GM12873 (cell line): ENCODE results near the gene AQP9.

ENCODE experiments used
- TF ChIP-seq, protein P1 (sequence below): IDR thresholded peaks from 2 replicates; pipeline ENCODE4 v1.5.1; 2012; ENCODE audit warnings: low read depth, mild to moderate bottlenecking, moderate library complexity, low read length, control low read depth; ENCODE audit not compliant: insufficient read depth; ENCODE audit errors: missing control alignments

The AQP9 gene

DNA sequence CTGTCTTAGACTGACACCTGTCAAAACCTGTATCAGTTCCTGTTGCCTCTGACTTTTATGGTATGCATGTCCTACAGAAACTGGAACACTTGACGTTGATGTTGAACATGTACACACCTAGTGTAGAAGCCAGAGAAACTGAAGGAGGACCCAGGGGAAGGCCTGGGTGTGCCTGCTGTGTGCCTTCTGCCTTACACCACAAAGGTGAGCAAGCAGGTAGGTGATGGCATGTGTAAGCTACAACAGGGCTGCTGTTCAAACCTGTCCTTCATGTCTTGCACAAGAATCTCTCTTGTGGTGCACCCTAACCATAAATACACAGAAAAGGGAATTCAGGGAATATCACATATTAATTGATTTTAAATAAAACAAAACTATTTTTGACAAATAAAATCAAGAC lies 13.6 kb upstream of the AQP9 start:
- TF ChIP-seq, protein P1, sequence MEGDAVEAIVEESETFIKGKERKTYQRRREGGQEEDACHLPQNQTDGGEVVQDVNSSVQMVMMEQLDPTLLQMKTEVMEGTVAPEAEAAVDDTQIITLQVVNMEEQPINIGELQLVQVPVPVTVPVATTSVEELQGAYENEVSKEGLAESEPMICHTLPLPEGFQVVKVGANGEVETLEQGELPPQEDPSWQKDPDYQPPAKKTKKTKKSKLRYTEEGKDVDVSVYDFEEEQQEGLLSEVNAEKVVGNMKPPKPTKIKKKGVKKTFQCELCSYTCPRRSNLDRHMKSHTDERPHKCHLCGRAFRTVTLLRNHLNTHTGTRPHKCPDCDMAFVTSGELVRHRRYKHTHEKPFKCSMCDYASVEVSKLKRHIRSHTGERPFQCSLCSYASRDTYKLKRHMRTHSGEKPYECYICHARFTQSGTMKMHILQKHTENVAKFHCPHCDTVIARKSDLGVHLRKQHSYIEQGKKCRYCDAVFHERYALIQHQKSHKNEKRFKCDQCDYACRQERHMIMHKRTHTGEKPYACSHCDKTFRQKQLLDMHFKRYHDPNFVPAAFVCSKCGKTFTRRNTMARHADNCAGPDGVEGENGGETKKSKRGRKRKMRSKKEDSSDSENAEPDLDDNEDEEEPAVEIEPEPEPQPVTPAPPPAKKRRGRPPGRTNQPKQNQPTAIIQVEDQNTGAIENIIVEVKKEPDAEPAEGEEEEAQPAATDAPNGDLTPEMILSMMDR: no peak

DNA sequence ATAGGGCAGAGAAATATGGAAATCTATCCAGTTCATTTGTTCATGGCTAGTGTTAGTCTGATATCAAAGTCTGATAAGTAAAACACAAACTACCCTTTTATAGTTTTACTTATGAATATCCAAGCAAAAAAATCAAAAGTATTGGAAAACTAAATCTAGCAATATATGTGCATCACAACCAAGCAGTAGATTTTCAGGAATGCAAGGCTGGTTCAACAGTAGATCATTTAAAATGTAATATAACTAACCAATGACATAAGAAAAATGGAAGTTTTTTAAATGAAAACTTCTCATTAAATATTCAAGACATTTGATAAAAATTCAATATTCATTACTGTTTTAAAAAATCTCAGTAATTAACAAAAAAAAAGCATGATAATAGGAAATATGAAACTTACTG lies 12.8 kb upstream of the AQP9 start:
- TF ChIP-seq, protein P1: no peak

DNA sequence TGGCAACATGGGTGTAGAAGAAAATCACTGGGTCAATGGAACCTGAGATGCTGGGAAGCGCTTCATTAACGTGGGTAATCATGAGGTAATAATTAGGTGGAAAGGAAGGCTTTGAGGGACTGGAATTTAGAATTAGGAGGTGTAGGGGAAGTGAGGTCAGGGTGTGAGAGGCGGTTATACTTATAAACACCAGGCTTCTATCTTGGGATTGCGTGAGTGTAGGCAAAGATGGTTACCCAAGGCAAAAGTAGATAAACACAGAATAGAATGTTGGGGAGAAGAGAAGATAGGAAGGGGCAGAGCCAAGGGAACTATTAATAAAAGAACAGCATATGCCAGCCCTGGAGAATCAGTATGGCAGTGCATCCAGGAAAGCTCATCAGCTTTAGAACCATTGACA lies 3.3 kb upstream of the AQP9 start:
- TF ChIP-seq, protein P1: no peak

DNA sequence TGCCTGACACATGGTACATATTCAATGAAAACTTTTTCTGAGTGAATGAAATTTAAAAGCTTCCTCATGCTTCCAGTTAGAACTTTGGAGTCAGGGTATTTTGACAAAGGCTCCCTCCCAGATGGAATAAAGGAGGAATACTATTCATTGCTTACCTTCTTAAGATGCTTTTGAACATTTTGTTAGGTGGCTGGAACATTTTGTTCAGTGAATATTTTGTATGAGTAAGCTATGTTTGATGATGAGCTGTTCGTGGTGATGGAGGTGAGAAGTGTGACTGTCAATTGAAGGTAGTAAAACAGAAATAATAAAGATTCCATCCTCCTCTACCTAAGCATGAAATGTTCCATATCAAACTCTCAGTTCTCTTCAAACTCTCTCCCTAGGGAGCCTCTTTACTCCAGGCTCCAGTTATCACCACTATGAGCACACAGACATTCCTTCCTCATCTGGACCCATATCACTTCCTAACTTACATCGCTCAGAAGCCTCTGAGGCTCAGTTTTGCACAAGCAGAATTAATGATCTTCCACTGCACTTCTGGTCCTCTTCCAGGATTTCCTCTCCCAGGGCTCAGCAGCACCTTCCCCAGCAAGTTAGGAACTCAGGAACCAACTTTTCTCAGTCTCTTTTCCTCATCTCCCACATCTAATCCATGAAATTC lies 2.5 kb upstream of the AQP9 start:
- TF ChIP-seq, protein P1: no peak

DNA sequence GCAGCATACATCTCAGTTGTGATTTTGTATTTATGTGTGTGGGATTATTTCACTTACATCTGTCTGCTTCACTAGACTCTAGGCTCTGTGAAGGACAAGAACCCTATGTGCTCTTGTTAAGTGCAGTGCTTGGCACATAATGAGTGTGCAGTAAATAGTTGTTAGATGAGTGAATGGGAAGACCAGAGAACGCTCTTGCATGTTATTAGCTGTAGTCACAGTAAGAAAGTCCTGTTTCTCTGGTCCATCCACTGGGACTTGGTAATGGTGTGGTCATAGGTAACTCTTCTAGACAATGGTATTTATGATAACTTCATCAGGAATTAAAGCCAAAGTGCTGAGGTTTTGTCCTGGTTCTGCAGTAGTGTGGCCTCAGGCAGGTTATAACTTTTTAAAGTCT lies 1.4 kb upstream of the AQP9 start:
- TF ChIP-seq, protein P1: no peak

DNA sequence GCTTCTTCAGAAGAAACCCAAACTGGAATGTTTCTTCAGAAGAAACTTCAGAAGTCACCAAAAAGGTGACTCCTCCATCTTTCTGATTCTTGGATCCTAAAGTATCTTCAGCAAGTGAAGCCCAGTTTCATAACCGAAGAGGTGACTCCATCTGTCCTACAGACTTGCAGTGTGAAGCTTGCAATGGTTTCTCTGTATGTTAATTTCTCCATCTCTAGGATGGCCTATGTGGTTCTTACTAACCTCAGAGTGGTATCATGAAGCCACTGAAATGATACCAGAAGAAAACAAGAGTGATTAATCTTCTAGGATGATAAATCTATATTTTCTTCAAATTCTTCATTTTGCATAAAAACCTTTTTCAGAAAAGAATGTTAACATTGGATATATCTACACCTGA lies 495 bp upstream of the AQP9 start:
- TF ChIP-seq, protein P1: no peak

DNA sequence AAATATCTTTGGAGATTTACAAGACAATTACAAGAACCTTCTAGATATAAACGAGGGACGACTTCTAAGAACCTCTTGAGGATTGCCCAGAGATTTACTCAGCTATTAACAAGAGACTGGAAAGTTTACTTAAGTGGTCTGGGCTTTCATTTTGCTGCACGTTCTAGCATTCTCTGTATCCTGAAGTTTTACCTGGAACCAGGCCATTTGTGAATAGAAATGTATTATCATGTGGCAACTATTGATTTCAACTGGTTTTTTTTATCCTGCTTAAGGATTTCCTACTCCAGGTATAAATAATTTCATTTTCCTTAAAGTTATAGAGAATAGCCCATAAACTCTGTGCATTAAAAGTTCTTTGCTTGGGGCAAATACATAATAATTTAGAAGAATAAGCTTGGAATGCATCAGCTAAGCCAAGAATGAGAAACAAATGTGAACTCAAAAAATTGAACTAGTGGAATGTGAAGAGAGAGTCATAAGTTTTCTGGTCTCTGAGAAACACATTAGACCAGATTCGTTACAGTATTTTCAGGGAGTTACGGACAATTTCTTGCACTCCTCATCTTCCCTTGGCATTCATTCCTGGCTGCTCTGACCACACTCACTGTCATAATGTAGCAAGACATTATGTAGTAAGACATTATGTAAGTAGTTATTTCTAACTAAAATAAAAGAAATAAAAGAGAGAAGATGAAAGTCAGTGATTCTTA lies 1.3 kb downstream of the AQP9 start:
- TF ChIP-seq, protein P1: no peak
